Transverse colon (tissue), 4 donors: ENCODE data around the gene LCE4A. TPM values are rescaled to one million over a fixed set of nuclear protein-coding genes. Genes with fewer than 3 reads are reported as not detected.
"Not testable (repeated sequence)": the region's sequence is repeated elsewhere in the genome, so short reads cannot be mapped to it uniquely, and the experiment has no call there.

Experiments used
- DNase-seq: peaks from one replicate; pipeline ENCODE4 v3.0.0-alpha.2; 2019
- H3K27ac ChIP-seq, 4 donors: fragments of 200-600 bp; sonication (generic); 2 replicates each; pipeline ENCODE4 v1.5.1; 2016 to 2018; ENCODE audit warnings: inconsistent platforms in 4 of 4
- H3K27me3 ChIP-seq: fragments of 200-600 bp; sonication (generic); 2 replicates; pipeline ENCODE4 v1.5.1; 2017; ENCODE audit warnings: inconsistent platforms
- H3K36me3 ChIP-seq, 4 donors: fragments of 200-600 bp; sonication (generic); 2 replicates each; pipeline ENCODE4 v1.5.1; 2017 to 2019; ENCODE audit warnings: inconsistent platforms in 4 of 4
- H3K4me1 ChIP-seq, 4 donors: fragments of 200-600 bp; sonication (generic); 2 replicates each; pipeline ENCODE4 v1.5.1; 2017 to 2020; ENCODE audit warnings: inconsistent platforms in 4 of 4
- H3K4me3 ChIP-seq, 4 donors: fragments of 200-600 bp; sonication (generic); 1 replicate in 1 of 4; 2 replicates in 3 of 4; pipeline versions ENCODE4 v1.5.1 to v1.6.1; 2017 to 2019; ENCODE audit warnings: inconsistent platforms in 4 of 4
- H3K9me3 ChIP-seq, 2 donors: fragments of 200-600 bp; sonication (generic); 2 replicates each; pipeline ENCODE4 v1.5.1; 2017 to 2019; ENCODE audit warnings: inconsistent platforms in 2 of 2
- CTCF ChIP-seq, 5 experiments: fragments of 200-600 bp in 3 of 5; fragments of 450-650 bp in 2 of 5; sonication (generic) in 3 of 5; IDR thresholded peaks; 1 replicate in 2 of 5; 2 replicates in 3 of 5; pipeline ENCODE4 v1.5.1; 2016 to 2017; ENCODE audit warnings: antibody characterized with exemption in 5 of 5, inconsistent platforms in 3 of 5, mild to moderate bottlenecking in 2 of 5, moderate library complexity in 1 of 5
- EP300 ChIP-seq: sonication (generic); formaldehyde crosslinking; IDR thresholded peaks from one replicate; pipeline ENCODE4 v1.6.1; 2017; ENCODE audit warnings: antibody characterized with exemption, low read depth
- POLR2A ChIP-seq: fragments of 450-650 bp; IDR thresholded peaks from one replicate; pipeline ENCODE4 v1.6.1; 2016; ENCODE audit warnings: antibody characterized with exemption, mild to moderate bottlenecking, moderate library complexity
- POLR2AphosphoS5 ChIP-seq, 3 donors: sonication (generic); formaldehyde crosslinking; IDR thresholded peaks; one replicate each; pipeline ENCODE4 v1.6.1; 2016; ENCODE audit warnings: antibody characterized with exemption in 3 of 3
- WGBS, 2 donors: methylation state at CpG; one replicate each; pipeline ENCODE4 v1.1.5; 2018; ENCODE audit warnings: low coverage in 1 of 2; 5-methylcytosine and 5-hydroxymethylcytosine counted together
- in situ Hi-C, 4 donors: fragments of 200-750 bp; cut with MboI; loops; one replicate each; pipeline versions ENCODE4 v1.15.0 to v1.15.1; 2017; ENCODE audit warnings: low sequenced_read_pairs in 3 of 4, low pct_ligation_motif_present in 1 of 4, low pct_unique_long_range_greater_than_20kb in 1 of 4
- intact Hi-C: fragments of 100-400 bp; cut with DNase I; formaldehyde crosslinking; loops from one replicate; pipeline ENCODE4 v1.15.1; 2023; ENCODE audit warnings: low total_unique reads
- total RNA-seq, 4 donors: library from RNA; depleted of rRNA; stranded (reverse); fragments of >200 nt; gene quantifications; one replicate each; pipeline ENCODE4 v1.1.0, GENCODE V29; 2016

Gene LCE4A
- total RNA-seq, result not detected

- no peaks in the 10 kb centered on the region for H3K9me3 ChIP-seq
- 72 to 87% methylated on average over 2 of the region's 2 CpGs for WGBS, 2 donors
- in situ Hi-C loops (no loop called here), intact Hi-C loops (no loop called here)
- DNase-seq, result no peak
- no peaks in the 10 kb centered on the region for H3K4me1 ChIP-seq
- TF ChIP-seq POLR2A, result no peak
- no peak for TF ChIP-seq POLR2AphosphoS5 (IDR thresholded peaks at IDR 0.05)
- TF ChIP-seq CTCF (IDR thresholded peaks at IDR 0.05), result no peak
- no peak for TF ChIP-seq EP300
- H3K27ac ChIP-seq, result no peak within 1 kb of the TSS
- no peaks in the 10 kb centered on the region for H3K36me3 ChIP-seq
- no peaks in the 10 kb centered on the region for H3K27me3 ChIP-seq
- no peak within 1 kb of the TSS for H3K4me3 ChIP-seq
Measured at GRCh38 chr1:152707860-152708259, at the start of gene LCE4A. Gene LCE4A, plus strand, starts transcription at chr1:152708160. Its CDS starts 916 bp downstream, at chr1:152709076.

- TF ChIP-seq EP300 (no peak), POLR2A (no peak), POLR2AphosphoS5 (IDR thresholded peaks at IDR 0.05) (no peak), CTCF (IDR thresholded peaks at IDR 0.05) (no peak)
- DNase-seq, result no peak
- Histone ChIP-seq H3K36me3 (no peaks in the 10 kb centered on the region), H3K27me3 (no peaks in the 10 kb centered on the region), H3K27ac (no peak overlapping the region), H3K4me3 (no peak overlapping the region), H3K9me3 (no peaks in the 10 kb centered on the region), H3K4me1 (no peaks in the 10 kb centered on the region)
- WGBS, 2 donors, result 75 to 95% methylated on average over 2 to 3 of the region's 3 CpGs
- intact Hi-C loops (loop anchor here (10.0 kb wide), 1 partner anchor 566 kb away; no protein-coding TSS in a partner anchor), in situ Hi-C loops (no loop called here)
Measured at GRCh38 chr1:152658649-152659048, 49.3 kb upstream of the LCE4A start.

- Histone ChIP-seq H3K36me3 (no peaks in the 10 kb centered on the region), H3K9me3 (no peaks in the 10 kb centered on the region), H3K27ac (no peak within 1 kb of the TSS), H3K4me3 (no peak within 1 kb of the TSS), H3K4me1 (no peaks in the 10 kb centered on the region), H3K27me3 (no peaks in the 10 kb centered on the region)
- intact Hi-C loops (no loop called here), in situ Hi-C loops (no loop called here)
- no peak for DNase-seq
- 50 to 55% methylated on average over 1 to 3 of the region's 3 CpGs for WGBS, 2 donors
- TF ChIP-seq CTCF (IDR thresholded peaks at IDR 0.05) (no peak), POLR2A (no peak), EP300 (no peak), POLR2AphosphoS5 (IDR thresholded peaks at IDR 0.05) (no peak)
Measured at GRCh38 chr1:152663098-152663497, 44.9 kb upstream of the LCE4A start, which contains the start of gene LCE2D. Gene LCE2D, plus strand, starts transcription at chr1:152663380. Its CDS starts 726 bp downstream, at chr1:152664106.

GRCh38 chr1:152666171-152666570 is 41.8 kb upstream of the LCE4A start:
- H3K36me3 ChIP-seq, DNase-seq, H3K9me3 ChIP-seq, H3K4me3 ChIP-seq, H3K4me1 ChIP-seq, H3K27me3 ChIP-seq, H3K27ac ChIP-seq, in situ Hi-C loops, intact Hi-C loops: not testable (repeated sequence)
- 83 to 89% methylated on average over 1 of the region's 1 CpG for WGBS, 2 donors

- no peak for DNase-seq
- Histone ChIP-seq H3K27ac (no peak overlapping the region), H3K27me3 (no peaks in the 10 kb centered on the region), H3K4me3 (no peak overlapping the region), H3K36me3 (no peaks in the 10 kb centered on the region), H3K9me3 (no peaks in the 10 kb centered on the region), H3K4me1 (no peaks in the 10 kb centered on the region)
- TF ChIP-seq EP300, result no peak
- TF ChIP-seq POLR2A, result no peak
- intact Hi-C loops (no loop called here), in situ Hi-C loops (no loop called here)
- WGBS, 2 donors, result 89% methylated on average over 5 of the region's 5 CpGs; no CpG with 5 or more reads in 1 of the 2 donors
Measured at GRCh38 chr1:152667648-152668047, 40.3 kb upstream of the LCE4A start.
